Loucy (cell line): ENCODE measurements around the gene YES1.

Source experiments
- H2AFZ ChIP-seq: fragments of 200-600 bp; sonication (generic); 2 replicates; pipeline ENCODE4 v1.6.0; 2016; ENCODE audit warnings: antibody characterized with exemption, mild to moderate bottlenecking, low read length, moderate library complexity
- H3F3A ChIP-seq: fragments of 200-600 bp; 2 replicates; pipeline ENCODE4 v1.6.0; 2016; ENCODE audit warnings: antibody characterized with exemption, low read depth, mild to moderate bottlenecking
- H3K27me3 ChIP-seq: fragments of 200-600 bp; sonication (generic); 2 replicates; pipeline ENCODE4 v1.6.1; 2014; ENCODE audit warnings: low read length, mild to moderate bottlenecking; ENCODE audit not compliant: insufficient read depth, poor library complexity, severe bottlenecking
- H3K36me3 ChIP-seq: fragments of 200-600 bp; sonication (generic); 2 replicates; pipeline ENCODE4 v1.6.1; 2016; ENCODE audit warnings: low read length; ENCODE audit not compliant: insufficient read depth
- H3K4me1 ChIP-seq: fragments of 200-600 bp; sonication (generic); 2 replicates; pipeline ENCODE4 v1.5.1; 2014; ENCODE audit warnings: low read length, mild to moderate bottlenecking; ENCODE audit not compliant: insufficient read depth, poor library complexity, severe bottlenecking
- H3K4me2 ChIP-seq: fragments of 200-600 bp; sonication (generic); 2 replicates; pipeline ENCODE4 v1.6.0; 2014; ENCODE audit warnings: antibody characterized with exemption, low read length, low read depth, mild to moderate bottlenecking; ENCODE audit not compliant: poor library complexity, severe bottlenecking
- H3K4me3 ChIP-seq: fragments of 200-600 bp; sonication (generic); 2 replicates; pipeline ENCODE4 v1.5.1; 2014; ENCODE audit warnings: low read length, mild to moderate bottlenecking, mixed read lengths; ENCODE audit not compliant: poor library complexity, severe bottlenecking
- H3K79me2 ChIP-seq: fragments of 200-600 bp; sonication (generic); 2 replicates; pipeline ENCODE4 v1.6.1; 2014; ENCODE audit warnings: low read length; ENCODE audit not compliant: insufficient read depth
- H3K9ac ChIP-seq: fragments of 200-600 bp; sonication (generic); 2 replicates; pipeline ENCODE4 v1.6.0; 2014; ENCODE audit warnings: mild to moderate bottlenecking, low read depth, low read length, moderate library complexity; ENCODE audit not compliant: poor library complexity, severe bottlenecking
- H3K9me2 ChIP-seq: fragments of 200-600 bp; sonication (generic); replicated peaks from 2 replicates; pipeline ENCODE4 v1.6.1; 2016; ENCODE audit warnings: low read depth, low read length, mixed read lengths
- H3K9me3 ChIP-seq: fragments of 200-600 bp; sonication (generic); 2 replicates; pipeline ENCODE4 v1.6.1; 2014; ENCODE audit warnings: mild to moderate bottlenecking, antibody characterized with exemption, low read length, low read depth; ENCODE audit not compliant: insufficient read depth
- H4K20me1 ChIP-seq: fragments of 200-600 bp; sonication (generic); 2 replicates; pipeline ENCODE4 v1.6.0; 2014; ENCODE audit warnings: antibody characterized with exemption, low read length, mild to moderate bottlenecking; ENCODE audit not compliant: insufficient read depth, poor library complexity, severe bottlenecking
- CTCF ChIP-seq: fragments of 200-600 bp; sonication (generic); conservative IDR thresholded peaks from 2 replicates; pipeline ENCODE4 v1.5.1; 2014; ENCODE audit warnings: mild to moderate bottlenecking, antibody characterized with exemption, low read length
- EZH2phosphoT487 ChIP-seq: fragments of 200-600 bp; IDR thresholded peaks from 2 replicates; pipeline ENCODE4 v1.6.1; 2018; ENCODE audit warnings: antibody characterized with exemption, mild to moderate bottlenecking, moderate library complexity, borderline replicate concordance

The YES1 gene

GRCh38 chr18:744832-745597 is 67.0 kb downstream of the YES1 start:
- TF ChIP-seq CTCF: no peak
- TF ChIP-seq EZH2phosphoT487: no peak
- H4K20me1 ChIP-seq: no peaks in the 10 kb centered on the region
- H3K4me2 ChIP-seq: no peak overlapping the region
- no peaks in the 10 kb centered on the region for H3K4me1 ChIP-seq
- H2AFZ ChIP-seq: no peak overlapping the region
- no peaks in the 10 kb centered on the region for H3F3A ChIP-seq
- H3K79me2 ChIP-seq: no peaks in the 10 kb centered on the region
- H3K9me2 ChIP-seq: no peaks in the 10 kb centered on the region
- no peak overlapping the region for H3K4me3 ChIP-seq
- H3K9me3 ChIP-seq: no peaks in the 10 kb centered on the region
- peaks cover 24% of the 10 kb centered on the region; the same call in 1 of the 2 replicates for H3K36me3 ChIP-seq
- no peak overlapping the region for H3K9ac ChIP-seq
- no peaks in the 10 kb centered on the region for H3K27me3 ChIP-seq

GRCh38 chr18:741931-742512 is 70.0 kb downstream of the YES1 start:
- Histone ChIP-seq H4K20me1 (no peaks in the 10 kb centered on the region), H3K4me3 (no peak overlapping the region), H3K79me2 (no peaks in the 10 kb centered on the region), H3K27me3 (no peaks in the 10 kb centered on the region), H3K9me3 (no peaks in the 10 kb centered on the region), H3K9me2 (no peaks in the 10 kb centered on the region), H3K9ac (no peak overlapping the region), H3K4me1 (no peaks in the 10 kb centered on the region), H3F3A (no peaks in the 10 kb centered on the region), H3K4me2 (no peak overlapping the region), H3K36me3 (peaks cover 21% of the 10 kb centered on the region; the same call in 1 of the 2 replicates), H2AFZ (no peak overlapping the region)
- TF ChIP-seq EZH2phosphoT487 (no peak), CTCF (peak; percentile 87)

GRCh38 chr18:732371-732770 is 79.7 kb downstream of the YES1 start:
- Histone ChIP-seq H2AFZ (no peak overlapping the region), H3F3A (no peaks in the 10 kb centered on the region), H3K9ac (no peak overlapping the region), H3K4me2 (no peak overlapping the region), H3K9me2 (no peaks in the 10 kb centered on the region), H3K4me3 (no peak overlapping the region), H3K36me3 (no peaks in the 10 kb centered on the region; the same call in 1 of the 2 replicates), H3K9me3 (no peaks in the 10 kb centered on the region), H3K27me3 (no peaks in the 10 kb centered on the region), H3K79me2 (no peaks in the 10 kb centered on the region), H4K20me1 (no peaks in the 10 kb centered on the region), H3K4me1 (peaks cover 3% of the 10 kb centered on the region)
- TF ChIP-seq CTCF: no peak
- no peak for TF ChIP-seq EZH2phosphoT487
